GM19467 (cell line): Measurements from ENCODE around the gene TMTC4.
A peak's percentile ranks its signal among the peaks of the same experiment; 100 is the strongest.
"Not testable (repeated sequence)": the region's sequence is repeated elsewhere in the genome, so short reads cannot be mapped to it uniquely, and the experiment has no call there.

Experiments
- ATAC-seq: cut with Tn5 transposase; IDR thresholded peaks from one replicate; pipeline ENCODE4 v1.9.1; 2021; ENCODE audit warnings: mild to moderate bottlenecking, moderate library complexity; ENCODE audit not compliant: unreplicated experiment

The TMTC4 gene

DNA sequence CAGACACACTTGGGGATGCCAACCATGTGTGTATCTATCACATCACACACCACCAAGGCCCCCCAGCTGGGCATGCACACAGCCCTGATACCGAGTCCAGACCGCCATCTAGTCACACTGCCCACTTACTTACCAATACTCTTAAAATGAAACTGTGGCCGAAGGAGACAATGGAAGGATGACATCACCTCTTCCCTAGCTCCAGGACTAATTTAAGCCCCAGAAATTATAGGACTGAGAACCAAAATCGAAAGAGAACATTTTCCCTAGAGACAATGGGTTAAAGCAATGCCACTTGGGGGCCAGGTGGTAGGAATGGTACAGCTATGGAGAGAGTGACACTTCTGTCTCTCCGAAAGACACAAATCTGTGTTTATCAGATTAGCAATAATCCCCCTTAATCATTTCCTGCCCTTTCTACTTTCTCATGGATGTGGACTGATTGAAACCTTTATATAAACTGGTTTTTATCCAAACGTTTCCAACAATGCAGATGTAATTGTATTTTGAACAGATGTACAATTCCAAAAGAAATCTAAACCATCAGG is 85.3 kb downstream of the TMTC4 start:
- ATAC-seq, result no peak

DNA sequence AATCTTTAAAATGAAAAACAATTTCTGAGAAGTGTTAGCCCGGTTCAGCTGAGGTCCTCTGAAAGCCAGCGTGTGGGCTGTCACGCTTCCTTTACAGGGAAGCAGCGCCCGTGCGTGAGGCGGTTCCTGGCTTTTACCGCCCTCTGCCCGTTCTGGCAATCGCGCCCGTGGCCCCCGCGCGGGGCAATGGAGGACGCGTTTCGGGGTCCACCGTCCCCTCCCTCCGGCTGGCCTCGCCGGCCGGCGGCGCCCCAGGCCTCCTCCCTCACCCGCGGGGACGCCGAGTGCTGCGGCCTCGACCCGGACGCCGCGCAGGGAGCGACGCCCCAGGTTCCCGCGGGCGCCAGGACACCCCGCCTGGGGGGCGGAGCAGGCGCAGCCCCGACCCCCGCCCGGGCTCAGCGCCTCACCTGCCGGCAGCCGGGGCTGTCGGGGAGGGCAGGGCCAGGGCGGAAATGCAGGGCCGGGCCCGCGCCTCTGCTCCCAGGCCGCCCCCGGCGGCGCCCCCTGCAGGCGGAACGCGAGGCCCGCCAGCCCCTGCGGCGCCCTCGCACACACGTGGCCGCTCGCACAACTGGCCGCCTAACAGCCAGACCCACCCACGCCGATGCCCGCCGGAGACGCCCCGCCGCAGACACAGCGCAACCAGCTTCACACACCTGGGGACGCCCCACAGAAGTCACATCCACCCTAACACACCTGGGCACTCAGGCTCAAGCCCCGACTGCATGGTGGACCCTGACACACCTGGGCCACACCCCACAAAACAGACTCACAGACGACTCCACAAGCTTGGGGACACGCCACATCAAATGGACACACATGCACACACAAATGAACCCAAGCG is 86.0 kb downstream of the TMTC4 start, which contains the start of gene GGACT:
GGACT (minus strand) TSS at position 459 of the 847 bp plus-strand sequence. CDS start 56,198 bp downstream, outside the sequence.
- ATAC-seq, result peak; percentile 98

DNA sequence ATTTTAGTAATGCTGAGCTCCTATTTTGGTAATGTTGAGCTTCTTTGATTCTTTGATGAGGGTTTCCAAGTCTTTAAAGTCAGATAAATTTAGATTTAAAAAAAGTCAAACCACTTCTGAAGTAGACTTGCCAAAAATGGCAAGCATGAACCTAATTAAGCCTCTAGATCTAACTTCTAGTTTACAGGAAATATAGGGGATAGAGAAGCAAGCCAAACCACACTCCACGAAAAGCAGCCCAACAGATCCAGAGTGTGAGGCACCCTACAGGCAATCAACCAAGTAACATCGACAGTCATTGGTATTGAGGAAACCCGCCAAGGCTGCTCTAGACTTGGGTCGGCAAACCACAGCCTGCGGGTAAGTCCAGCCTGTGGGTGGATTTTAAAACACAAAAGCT is 89.7 kb downstream of the TMTC4 start:
- no peak for ATAC-seq

DNA sequence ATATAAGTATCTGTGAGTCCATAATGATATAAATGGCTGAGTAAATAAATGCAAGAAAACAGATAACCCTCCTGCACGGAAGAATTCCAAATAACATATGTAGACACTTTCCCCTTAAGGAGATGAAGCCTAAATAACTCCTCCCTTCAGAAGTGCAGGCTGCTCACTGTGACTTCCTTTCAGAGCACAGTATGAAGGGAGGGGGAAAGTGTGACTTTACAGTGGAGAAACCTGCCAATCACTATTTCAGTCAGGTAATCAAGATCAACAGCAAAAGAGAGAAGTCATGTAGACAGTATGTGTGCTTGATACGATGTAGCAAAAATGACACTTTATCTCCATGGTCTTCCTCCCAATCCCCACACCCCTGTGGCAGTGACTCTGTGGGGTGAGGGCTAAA is 93.1 kb downstream of the TMTC4 start:
- ATAC-seq, result no peak

DNA sequence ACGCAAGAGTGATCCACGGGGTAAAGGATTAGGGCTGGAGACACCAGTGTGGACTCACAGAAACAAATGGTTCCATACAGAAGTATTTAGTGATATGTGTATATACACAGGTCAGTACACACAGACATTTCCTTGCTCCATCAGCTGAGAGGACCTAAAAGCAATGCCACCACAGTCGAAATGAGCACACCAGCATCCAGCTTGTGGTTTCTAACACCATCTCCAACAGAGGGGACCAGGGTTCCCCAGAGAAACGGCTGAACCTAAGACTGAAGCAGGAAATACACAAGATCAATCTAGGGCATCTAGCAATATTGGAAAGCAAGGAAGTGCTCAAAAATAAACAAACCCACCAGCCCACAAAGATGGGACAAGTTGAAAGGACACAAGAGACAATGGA is 93.6 kb downstream of the TMTC4 start:
- no peak for ATAC-seq

DNA sequence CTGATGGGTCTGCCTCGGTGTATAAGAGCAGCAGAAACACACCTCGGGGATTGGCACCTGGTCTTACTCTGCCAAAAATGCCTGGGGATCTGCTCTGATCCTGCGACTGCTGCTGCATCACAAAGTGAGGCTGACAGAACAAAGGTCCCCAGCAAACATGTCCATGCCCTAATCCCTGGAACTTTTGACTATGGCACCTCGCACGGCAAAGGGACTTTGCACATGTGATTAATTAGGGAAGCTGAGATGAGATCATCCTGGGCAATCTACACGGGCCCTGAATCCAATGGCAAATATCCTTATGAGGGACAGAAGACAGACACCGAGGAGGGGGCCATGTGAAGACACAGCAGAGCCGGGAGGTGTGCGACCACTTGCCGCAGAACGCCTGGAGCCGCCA is 94.5 kb downstream of the TMTC4 start:
- ATAC-seq, result no peak

DNA sequence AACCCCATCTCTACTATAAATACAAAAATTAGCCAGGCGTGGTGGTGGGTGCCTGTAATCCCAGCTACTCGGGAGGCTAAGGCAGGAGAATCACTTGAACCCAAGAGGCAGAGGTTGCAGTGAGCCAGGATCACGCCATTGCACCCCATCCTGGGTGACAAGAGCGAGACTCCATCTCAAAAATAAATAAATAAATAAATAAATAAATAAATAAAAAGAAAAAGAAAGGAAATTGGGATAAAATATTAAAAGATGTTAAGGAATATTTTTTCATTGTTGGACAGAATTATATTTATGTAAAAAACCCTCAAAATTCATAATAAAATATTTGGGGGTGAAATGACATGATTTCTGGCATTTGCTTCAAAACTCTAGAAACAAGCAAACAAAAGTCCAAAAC is 97.4 kb downstream of the TMTC4 start:
- not testable (repeated sequence) for ATAC-seq

DNA sequence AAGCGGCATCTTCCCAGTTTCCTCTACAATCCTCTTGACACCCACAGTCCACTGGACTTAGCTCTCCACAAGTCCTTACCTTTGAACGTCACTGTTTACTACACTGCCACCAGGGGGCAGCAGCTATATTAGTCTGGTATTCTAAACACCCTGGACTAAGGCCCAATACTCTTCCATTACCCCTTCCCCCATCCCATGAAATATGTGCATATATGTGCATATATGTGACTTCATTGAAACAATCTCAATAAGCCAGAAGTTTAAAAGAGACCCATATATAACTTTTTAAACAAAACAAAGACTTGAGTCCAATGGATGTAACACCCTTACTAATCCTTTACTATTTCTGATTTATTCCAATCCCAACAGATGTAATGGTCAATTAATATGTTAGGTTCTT is 101.5 kb downstream of the TMTC4 start:
- ATAC-seq, result peak; percentile 91

DNA sequence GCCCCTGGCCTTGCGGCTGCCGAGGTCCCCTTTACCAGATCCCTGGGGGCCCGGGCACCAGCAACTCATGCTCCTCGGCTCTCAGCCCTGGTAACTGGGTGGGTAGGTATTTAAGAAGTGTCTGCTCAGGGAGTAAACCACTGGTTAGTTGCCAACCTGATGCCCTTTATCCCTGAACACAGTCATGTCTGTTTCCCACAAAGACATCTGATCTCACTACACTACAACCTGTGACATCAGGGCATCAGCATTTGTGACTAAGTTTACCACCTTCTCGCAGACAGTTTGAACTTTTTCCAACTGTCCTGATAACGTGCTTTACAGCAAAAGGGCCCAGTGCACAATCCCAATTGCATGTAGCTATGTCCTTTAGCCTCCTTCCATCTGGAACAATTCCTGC is 108.1 kb downstream of the TMTC4 start:
- ATAC-seq, result no peak

DNA sequence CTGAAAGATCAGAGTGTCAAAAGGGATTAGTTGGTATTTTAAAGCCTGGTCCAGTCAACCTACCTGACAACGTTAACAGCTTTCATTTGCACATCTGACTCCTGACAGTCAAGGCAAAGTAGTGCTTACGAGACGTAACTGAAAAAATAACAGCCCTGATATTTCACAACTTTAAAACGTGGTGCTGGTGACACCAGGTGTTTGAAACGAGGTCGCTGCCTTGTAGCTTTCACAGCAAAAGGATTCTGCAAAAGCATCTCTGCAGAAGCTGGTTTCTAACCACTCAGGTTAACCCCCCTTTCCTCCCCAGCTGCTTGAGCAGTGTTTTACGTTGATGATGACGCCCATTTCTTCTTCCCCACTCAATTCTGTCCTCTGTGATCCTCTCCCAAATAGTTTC is 109.3 kb downstream of the TMTC4 start:
- ATAC-seq, result no peak

DNA sequence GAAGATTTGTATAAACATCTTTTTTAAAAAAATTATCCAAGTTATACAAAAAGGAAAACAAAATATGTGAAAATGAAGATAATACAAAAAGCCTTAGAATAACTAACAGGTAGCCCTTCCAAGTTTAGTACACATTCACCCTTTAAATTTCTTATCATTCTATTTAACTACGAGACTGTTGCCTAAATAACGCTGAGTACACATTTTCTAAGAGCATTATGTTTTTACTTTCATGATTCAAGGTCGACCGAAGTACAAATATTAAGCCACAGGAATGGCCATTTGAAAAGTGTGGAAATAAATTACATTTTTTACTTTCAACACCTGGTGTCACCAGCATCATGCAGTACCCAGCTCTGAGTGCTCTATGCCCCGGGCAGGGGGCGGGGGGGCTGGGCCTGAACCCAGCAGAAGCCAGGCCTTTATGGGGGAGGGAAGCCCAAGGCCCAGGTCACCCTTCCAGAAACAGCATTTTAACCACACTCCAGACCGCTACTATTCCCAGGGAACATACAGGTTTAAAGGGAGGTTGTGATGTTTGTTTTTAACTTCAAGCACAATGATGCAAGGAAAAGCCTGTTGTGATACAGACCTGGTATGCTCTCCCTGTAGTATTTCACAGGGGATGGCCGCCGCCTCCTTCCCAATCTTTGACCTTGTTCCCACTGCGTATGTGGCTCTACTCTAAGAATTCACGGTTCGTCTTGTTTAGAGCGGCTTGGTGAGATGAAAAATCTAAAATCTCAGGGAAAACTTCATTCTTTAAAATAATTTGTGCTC is 110.0 kb downstream of the TMTC4 start:
- no peak for ATAC-seq

DNA sequence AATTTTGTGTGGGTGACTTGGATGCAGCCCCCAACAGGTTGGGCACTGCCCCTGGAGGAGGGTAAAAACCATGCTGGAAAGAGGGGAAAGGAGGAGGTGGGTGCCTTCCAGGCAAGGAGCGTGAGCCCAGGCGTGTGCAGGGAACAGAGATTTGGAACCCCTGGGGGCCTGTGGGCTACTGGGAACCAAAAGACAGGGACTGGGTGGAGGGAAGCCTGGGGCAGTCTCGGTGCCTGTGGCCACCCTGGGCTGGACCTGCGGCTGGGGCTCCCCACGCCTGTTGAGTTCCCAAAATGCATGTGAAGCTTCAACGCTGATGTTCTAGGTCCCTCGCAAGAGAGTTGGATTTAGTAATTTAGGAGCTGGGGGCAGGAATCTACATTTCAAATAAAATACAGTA is 110.8 kb downstream of the TMTC4 start:
- no peak for ATAC-seq

DNA sequence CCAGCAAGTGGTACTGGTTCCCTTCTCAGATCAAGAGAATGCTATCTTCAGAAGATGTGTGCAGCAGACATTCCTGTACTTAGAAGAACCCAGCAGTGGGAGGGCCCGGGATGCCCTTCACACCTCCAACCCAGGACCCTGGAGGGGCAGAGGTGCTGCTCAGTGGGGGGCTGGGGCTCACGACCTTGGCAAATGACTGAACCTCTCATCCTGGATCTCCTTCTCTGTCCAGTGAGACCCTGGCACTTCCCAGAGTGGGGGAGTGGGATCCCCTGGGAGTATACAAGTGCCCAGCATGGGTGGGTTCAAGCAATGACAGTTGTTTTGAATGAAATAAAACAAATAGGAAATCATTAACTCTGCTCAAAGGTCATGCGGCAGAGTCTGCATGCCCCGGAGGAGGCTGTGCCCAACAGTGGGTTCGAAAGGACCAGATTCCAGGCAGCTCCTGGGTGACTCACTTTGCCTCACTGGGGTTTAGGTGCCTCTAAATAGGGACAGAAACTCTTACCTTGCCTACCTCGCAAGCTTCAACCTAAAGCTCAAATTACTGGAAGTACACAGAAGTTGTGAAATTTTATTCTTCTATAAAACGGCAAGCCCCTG is 112.9 kb downstream of the TMTC4 start:
- ATAC-seq, result no peak

DNA sequence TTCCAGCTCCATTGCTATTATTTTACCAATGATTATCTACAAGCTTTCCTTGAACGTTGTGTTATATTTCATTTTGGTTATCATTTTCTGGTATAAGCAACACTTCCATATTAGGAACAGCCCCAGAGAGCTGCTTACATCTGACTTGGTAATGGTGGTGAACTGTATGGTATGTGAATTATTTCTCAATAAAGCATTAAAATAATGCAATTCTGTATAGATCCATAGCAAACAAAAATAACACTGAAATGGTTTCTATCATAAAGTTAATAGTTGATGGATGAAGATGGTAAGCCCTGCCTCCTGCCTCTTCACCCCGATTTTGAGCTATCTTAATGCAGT is 113.5 kb downstream of the TMTC4 start:
- no peak for ATAC-seq

DNA sequence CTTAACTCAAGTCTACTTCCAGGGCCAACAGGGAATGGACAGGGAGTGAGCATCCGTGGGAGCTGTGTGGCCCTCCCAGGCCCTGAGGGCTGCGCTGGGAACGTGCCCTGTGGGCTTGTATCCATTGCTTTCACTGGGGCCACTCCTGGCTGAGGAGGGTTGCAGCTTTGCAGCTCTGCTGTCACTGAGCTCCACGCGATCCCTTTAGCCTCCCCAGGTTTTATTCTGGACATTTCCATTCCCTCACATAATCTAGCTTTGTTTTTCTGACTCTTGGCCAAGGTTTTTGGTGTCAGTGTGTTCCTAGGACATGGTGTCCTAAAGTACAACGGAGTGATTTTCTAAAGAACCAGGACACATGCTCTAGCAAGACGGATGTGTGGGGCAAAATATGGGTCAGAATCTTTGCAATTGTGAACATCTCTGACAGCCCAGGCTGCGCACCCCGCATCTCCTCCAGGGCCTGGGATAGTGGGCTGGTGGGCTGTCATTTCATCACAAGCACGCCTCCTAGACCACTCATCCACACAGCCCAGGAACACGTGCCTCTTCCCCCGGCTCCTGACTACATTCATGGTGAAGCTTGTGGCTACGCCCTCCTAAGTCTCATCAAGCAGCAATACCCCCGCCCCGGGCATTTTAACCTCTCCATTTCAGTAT is 114.0 kb downstream of the TMTC4 start:
- ATAC-seq, result no peak

DNA sequence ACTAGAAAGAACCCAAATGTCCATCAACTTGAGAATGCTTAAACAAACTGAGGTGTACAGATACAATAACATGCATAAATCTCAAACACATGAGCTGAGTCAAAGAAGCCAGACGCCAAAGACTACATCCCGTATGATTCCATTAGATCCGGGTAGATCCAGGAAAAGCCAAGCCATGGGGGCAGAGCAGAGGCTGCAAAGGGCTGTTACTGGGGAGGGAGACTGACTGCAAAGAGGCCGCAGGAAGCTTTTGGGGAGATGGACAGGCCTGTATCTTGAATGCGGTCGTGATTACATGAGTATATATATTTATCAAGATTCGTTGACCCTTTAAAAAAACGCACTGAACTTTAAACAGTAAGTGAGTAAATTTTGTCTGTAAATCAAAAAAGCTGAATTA is 114.7 kb downstream of the TMTC4 start:
- no peak for ATAC-seq
